Mesenteric fat pad (tissue), 1 donor: ENCODE results near the gene HACD2. TPM values are rescaled to one million over a fixed set of nuclear protein-coding genes. Genes with fewer than 3 reads are reported as not detected.

ENCODE experiments used
- DNase-seq: peaks from one replicate; pipeline ENCODE4 v3.0.0-alpha.2; 2020; ENCODE audit warnings: low spot score
- total RNA-seq: library from RNA; stranded (reverse); fragmentation: NEBNext Ultra II Directional; extraction: Animal tissue kit (Norgen Biotek cat#: 25700); gene quantifications from one replicate; pipeline ENCODE4 v1.2.1, GENCODE V29; 2021
- donor health status: DM: yes; HTN: yes; CAD: no.

HACD2 gene
- total RNA-seq, 1 donor from 2014 or later: 39.0 TPM

- DNase-seq: no peak
Measured at GRCh38 chr3:123576122-123576521, 8.7 kb downstream of the HACD2 start.

GRCh38 chr3:123571973-123572365 lies 12.9 kb downstream of the HACD2 start:
- DNase-seq: no peak

DNA sequence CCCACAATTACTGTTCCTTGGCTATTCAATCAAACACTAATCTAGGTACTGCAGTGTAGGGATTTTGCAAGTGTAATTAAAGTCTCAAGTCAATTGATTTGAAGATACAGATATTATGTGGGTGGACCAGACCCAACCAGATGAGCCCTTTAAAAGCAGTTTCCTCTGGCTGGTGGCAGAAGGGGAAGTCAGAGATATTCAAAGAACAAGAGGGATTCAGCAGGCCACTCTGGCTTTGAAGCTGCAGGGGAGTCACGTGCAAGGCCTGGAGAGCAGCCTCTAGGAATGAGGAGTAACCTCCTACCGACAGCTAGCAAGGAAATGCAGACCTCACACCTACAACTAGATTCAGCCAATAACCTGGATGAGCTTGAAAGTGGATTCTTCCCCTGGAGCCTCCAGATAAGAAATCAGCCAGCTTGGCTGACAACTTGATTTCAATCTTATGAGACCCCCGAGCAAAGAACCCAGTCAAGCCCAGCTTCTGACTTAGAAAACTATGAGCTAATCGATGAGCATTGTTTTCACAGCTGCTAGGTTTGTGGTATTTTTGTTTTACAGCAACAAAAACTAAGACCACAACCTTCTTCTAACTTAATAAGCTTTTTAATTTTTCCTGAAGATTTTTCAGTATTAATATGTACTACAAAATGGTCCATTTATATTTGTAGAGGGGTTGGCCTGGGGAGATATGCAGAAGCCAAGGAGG lies 13.4 kb downstream of the HACD2 start:
- DNase-seq: no peak

DNA sequence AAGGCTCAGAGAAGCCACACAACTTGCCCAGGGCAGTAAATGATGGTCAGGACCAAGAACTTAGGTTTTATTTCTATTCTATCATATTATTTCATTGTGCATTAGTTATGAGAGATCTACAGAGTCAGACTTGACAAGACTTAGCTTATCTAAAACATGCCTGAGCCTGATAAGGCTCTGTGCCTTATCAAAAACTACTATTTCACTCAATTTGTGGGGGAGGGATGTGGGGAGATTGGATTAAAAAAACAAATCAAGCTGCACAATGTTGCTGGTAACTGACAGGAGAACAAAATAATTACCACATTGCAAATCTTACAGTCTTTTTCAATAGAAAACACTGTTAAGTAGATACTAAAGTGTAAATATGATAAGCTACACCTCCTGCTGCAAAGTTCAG lies 16.0 kb downstream of the HACD2 start:
- no peak for DNase-seq

DNA sequence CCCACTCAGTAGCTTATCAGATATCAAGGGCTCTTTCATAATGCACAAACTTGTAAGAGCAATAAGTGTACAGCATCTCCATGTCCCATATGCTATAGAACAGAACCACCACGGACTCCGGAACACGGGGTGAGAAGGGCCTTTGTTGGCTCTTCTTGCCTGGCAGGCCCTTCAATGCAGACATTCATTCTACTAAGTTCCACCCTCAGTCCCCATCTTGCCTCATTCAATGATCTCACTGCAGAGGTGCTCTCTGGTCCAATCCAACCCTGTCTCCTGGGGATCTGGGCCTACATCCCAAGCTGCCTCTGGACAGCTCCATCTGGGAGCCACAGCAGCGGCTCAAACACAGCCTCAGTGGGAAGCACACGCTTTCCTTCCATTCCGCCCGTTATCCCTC lies 16.8 kb downstream of the HACD2 start:
- no peak for DNase-seq

- DNase-seq: no peak
Measured at GRCh38 chr3:123564056-123564455, 20.8 kb downstream of the HACD2 start.

GRCh38 chr3:123562547-123562946 lies 22.3 kb downstream of the HACD2 start:
- no peak for DNase-seq

GRCh38 chr3:123561188-123561587 lies 23.7 kb downstream of the HACD2 start:
- no peak for DNase-seq

GRCh38 chr3:123559040-123559861 lies 25.6 kb downstream of the HACD2 start:
- no peak for DNase-seq

DNA sequence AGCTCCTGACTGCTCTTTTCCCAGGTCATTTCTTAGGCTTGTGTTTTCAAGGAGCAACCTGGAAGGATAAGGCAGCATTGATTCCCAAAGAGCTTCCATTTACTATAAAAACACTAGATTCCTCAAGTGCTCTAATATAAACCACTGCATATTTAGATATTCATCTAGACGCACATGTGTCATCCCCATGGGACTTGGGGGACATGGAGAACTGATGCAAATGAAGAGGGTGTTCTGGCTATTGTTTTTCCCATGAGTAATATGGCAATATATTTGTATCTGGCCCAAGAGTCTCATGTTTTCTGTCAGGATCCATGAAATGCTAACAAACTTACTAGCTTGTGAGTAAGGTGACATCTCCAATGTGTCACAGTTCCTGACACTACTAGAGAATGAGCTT lies 31.3 kb downstream of the HACD2 start:
- DNase-seq: no peak

DNA sequence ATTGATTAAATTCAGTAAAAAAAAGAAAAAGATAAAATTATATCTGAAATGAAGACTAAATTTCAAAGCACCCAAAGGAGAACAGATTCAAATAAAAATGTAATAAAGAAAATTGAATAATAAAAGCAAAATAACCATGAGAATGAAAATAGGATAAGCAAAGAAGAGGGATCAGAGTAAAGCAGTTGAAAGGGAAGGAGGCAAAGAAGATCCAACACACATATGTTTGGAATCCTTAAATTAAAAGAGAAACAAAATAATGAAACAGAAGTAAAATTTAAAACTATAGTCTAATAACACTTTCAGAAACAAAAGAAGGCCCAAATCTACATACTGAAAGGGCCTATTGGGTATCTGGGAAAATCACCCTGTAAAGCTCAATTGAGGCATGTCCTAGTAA lies 32.1 kb downstream of the HACD2 start:
- no peak for DNase-seq

GRCh38 chr3:123552095-123552714 lies 32.6 kb downstream of the HACD2 start:
- no peak for DNase-seq

DNA sequence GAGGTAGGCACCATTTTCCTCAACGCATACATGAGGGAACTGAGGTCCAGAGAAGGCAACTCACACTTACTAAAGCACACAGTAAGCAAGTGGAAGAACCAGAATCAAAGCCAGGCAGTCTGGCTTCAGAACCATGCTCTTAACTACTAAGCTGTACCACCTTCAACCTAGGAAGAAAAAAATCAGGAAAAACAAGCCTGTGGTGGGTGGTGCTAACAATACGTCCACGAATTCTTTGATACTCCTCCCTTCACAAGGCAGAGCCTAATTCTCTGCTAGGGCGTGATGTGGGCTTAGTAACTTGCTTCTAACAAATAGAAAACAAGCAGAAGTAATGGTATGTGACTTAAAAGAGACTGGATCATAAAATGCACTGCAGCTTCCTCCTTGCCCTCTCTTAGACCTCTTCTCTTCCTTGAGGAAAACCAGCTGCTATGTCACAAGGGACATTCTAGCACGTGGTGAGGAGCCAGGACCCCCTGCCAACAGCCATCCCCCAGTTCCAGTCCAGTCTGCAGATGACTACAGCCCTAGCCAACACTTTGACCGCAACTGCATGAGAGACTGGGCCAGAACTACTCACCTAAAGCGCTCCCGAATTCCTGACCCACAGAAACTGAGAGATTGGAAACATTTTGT lies 36.9 kb downstream of the HACD2 start:
- no peak for DNase-seq

DNA sequence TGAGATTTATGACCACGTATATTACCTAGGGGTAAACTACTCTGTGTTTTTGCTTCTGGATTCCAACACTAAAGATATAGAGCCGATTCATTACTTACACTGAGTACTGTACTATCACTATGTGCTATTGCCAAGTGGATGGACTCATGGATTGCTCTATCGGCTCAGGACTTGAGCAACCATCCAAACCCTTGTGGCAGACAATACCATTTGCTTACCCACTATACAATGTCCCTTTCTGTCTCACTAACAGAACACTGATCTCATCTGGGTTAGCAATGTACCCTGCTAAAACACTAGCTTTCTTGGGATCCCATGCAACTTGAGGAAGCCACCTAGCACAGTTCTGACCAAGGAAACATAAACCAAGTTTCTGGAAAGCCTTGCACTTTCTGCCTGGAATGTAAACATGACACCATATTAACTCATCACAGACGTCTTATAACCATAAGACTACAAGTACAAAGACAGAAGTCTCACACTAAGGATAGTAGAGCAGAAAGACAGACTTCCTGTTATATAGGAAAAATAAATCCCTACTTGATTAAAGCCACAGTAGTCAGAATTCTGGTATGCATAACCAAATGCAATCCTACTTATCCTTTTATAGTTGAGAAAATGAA lies 38.6 kb downstream of the HACD2 start:
- no peak for DNase-seq

- DNase-seq: no peak
Measured at GRCh38 chr3:123543950-123544349, 40.9 kb downstream of the HACD2 start.

DNA sequence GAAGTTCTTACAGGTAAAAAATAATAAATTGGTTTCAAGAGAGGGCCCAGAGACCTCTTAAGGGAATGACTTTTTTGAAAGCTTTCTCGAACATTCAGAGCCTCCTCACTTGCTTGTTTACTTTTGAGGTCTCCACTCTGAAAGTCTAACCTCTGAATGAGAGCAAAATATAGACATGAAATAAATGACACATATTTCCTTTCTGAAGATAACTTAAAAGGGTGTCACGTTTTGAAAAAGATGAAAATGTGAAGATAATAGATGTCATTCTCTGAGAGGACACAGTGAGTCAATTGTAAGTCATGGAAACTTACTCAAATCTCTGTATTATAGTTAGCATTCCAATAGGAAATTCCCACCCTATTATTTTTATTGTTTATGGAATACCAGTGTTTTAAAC lies 44.6 kb downstream of the HACD2 start:
- DNase-seq: no peak

GRCh38 chr3:123536153-123536895 lies 48.5 kb downstream of the HACD2 start:
- DNase-seq: no peak

DNA sequence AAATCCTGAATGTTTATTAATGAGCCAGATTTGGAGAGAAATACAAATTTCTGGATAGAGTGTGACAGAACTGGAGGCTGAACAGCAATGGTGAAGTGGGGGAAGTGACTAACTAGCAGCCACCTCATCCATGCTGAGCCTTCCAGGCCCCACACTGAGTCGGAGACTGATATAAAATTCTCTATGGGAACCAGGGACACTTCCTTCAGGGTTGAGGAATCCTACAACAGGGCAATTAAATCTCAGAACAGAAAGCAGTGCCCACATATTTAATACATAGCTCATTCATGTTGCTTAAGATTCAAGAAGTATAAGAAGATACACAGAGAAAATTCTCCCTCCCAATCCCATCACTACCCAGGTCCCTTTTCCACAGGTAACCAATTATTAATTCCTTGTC lies 49.3 kb downstream of the HACD2 start:
- no peak for DNase-seq

DNA sequence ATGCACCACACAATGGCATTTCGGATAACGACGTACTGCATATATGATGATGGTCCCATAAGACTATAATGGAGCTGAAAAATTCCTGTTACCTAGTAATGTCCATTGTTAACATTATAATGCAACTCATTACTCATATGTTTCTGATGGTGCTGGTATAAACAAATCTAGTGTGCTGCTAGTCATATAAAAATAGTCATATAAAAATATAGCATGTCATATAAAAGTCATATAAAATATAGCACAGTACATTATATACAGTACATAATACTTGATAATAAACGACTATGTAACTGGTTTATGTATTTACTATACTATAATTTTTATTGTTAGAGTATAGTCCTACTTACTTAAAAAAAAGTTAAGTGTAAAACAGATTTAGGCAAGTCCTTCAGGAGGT lies 50.6 kb downstream of the HACD2 start:
- DNase-seq: no peak

- no peak for DNase-seq
Measured at GRCh38 chr3:123533554-123534159, 51.2 kb downstream of the HACD2 start.
